ENCODE measurements around the gene ZNF281. TPM values are rescaled to one million over a fixed set of nuclear protein-coding genes. Genes with fewer than 3 reads are reported as not detected.

Gene ZNF281
- total and polyA plus RNA-seq, 2 experiments from 2014 or later: 40.3 to 45.2 TPM

DNA sequence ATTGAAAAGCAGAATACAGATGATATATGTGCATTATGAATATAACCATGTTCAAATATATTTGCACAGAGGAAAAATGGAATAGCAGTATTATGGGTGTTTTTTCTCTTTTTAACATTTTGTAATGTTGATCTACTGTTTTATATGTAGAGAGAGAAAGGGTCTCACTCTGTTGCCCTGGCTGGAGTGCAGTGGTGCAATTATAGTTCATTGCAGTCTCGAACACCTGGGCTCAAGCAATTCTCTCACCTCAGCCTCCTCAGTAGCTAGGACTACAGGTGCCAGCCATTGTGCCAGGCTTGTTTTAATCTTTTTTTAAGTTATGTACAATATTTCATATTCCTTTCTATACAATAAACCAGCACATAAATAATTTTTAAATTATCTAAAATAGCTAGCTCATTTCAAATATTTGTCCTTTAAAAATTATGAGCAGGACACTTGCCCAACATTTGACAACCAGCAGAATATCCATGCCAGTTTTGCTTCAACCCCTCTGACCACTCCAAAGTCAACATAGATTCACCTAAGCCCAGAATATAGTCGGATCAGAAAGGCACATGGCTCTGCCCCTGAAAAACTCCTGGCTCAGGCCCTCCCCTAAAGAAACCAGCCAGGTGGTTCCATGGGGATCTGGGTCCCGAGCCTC, 29.8 kb downstream of the ZNF281 start:
- DNase-seq: no peak
- no peak overlapping the region for H3K4me3 ChIP-seq
- 80% methylated on average over 3 of the region's 3 CpGs for WGBS, 2 experiments (ENCODE audit: low coverage in 1 of 2, low lambda C conversion rate in 2 of 2, missing lambda C conversion rate in 2 of 2)
- no peaks in the 10 kb centered on the region for H3K79me2 ChIP-seq (ENCODE audit: insufficient read depth)
- no peaks in the 10 kb centered on the region for H4K20me1 ChIP-seq (ENCODE audit: insufficient read depth)
- peak overlapping the region; percentile 51 for H3K27ac ChIP-seq
- H2AFZ ChIP-seq: no peak overlapping the region
- in situ Hi-C loops (cut with MboI): no loop called here
- peak overlapping the region; percentile 61 for H3K4me2 ChIP-seq (ENCODE audit: unreplicated experiment)
- TF ChIP-seq EZH2phosphoT487 (IDR thresholded peaks at IDR 0.05; ENCODE audit: insufficient read depth, low read depth) (no peak), EZH2 (IDR thresholded peaks at IDR 0.05; ENCODE audit: insufficient read depth, poor library complexity, severe bottlenecking) (no peak)
- H3K9me2 ChIP-seq (ENCODE audit: insufficient read depth): no peaks in the 10 kb centered on the region
- H3K9me3 ChIP-seq (ENCODE audit: low read depth): no peaks in the 10 kb centered on the region
- H3F3A ChIP-seq (ENCODE audit: insufficient read depth): peaks cover 55% of the 10 kb centered on the region
- H3K36me3 ChIP-seq (ENCODE audit: low read depth): no peaks in the 10 kb centered on the region
- peaks cover 44% of the 10 kb centered on the region for H3K4me1 ChIP-seq (ENCODE audit: insufficient read depth)
- H3K9ac ChIP-seq: no peak overlapping the region
- no peaks in the 10 kb centered on the region for H3K27me3 ChIP-seq (replicated peaks; ENCODE audit: insufficient read depth)

DNA sequence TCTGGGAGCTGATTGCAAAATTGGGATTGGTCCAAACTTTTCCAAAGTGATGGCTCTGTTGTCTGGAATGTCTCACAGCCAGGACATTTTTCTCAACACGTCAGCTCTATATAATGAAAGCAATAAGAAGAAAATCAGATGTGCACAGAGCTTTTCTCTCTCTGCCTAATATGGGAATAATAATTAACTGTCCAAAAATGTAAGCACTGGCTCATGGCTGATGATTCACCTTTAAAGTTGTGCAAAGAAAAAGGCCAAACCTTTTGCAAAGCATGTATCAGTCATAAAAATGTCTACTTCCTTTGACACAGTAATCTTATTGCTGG, 30.4 kb downstream of the ZNF281 start:
- Histone ChIP-seq H3K79me2 (ENCODE audit: insufficient read depth) (no peaks in the 10 kb centered on the region), H3K9ac (no peak overlapping the region), H4K20me1 (ENCODE audit: insufficient read depth) (no peaks in the 10 kb centered on the region), H3K4me2 (ENCODE audit: unreplicated experiment) (peak overlapping the region; percentile 61), H3K9me2 (ENCODE audit: insufficient read depth) (no peaks in the 10 kb centered on the region), H3K9me3 (ENCODE audit: low read depth) (no peaks in the 10 kb centered on the region), H3K4me1 (ENCODE audit: insufficient read depth) (peaks cover 51% of the 10 kb centered on the region), H3K27ac (peak overlapping the region; percentile 64), H3F3A (ENCODE audit: insufficient read depth) (peaks cover 61% of the 10 kb centered on the region), H3K4me3 (no peak overlapping the region), H3K27me3 (replicated peaks; ENCODE audit: insufficient read depth) (no peaks in the 10 kb centered on the region), H3K36me3 (ENCODE audit: low read depth) (no peaks in the 10 kb centered on the region), H2AFZ (no peak overlapping the region)
- 0 to 3% methylated on average over 1 of the region's 1 CpG for WGBS, 2 experiments (ENCODE audit: low coverage in 1 of 2, low lambda C conversion rate in 2 of 2, missing lambda C conversion rate in 2 of 2)
- in situ Hi-C loops (cut with MboI): no loop called here
- peak; percentile 91 for DNase-seq
- no peak for TF ChIP-seq EZH2 (IDR thresholded peaks at IDR 0.05; ENCODE audit: insufficient read depth, poor library complexity, severe bottlenecking)
- 0 out of 2 replicates have a peak, but pooled peaks have one; percentile 37 for TF ChIP-seq EZH2phosphoT487 (IDR thresholded peaks at IDR 0.05; ENCODE audit: insufficient read depth, low read depth)

DNA sequence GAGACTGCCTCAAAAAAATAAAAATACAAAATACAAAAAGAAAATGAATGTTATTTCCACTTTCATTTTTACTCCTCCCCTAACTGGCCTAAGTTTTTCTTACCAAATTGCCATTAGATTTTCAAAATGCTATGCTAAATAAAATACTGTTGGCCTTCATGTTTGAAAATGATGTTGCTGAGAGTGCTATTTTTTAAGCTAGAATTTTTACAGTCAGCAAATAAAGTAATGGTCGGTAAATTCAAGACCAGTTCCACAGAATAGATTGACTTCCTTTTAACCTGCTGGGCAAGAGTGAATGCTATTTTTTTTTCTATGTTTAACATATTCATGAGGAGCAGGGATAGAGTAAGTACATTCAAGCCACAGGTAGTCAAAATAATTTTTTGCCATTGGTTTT, 31.7 kb downstream of the ZNF281 start:
- WGBS, 2 experiments (ENCODE audit: low coverage in 1 of 2, low lambda C conversion rate in 2 of 2, missing lambda C conversion rate in 2 of 2): 98 to 100% methylated on average over 1 of the region's 1 CpG
- no peak overlapping the region for H3K9ac ChIP-seq
- H3K9me2 ChIP-seq (ENCODE audit: insufficient read depth): no peaks in the 10 kb centered on the region
- H3K9me3 ChIP-seq (ENCODE audit: low read depth): no peaks in the 10 kb centered on the region
- no peak overlapping the region for H3K4me3 ChIP-seq
- no peaks in the 10 kb centered on the region for H3K27me3 ChIP-seq (replicated peaks; ENCODE audit: insufficient read depth)
- peaks cover 5% of the 10 kb centered on the region for H3K79me2 ChIP-seq (ENCODE audit: insufficient read depth)
- H3K4me2 ChIP-seq (ENCODE audit: unreplicated experiment): no peak overlapping the region
- no peak overlapping the region for H2AFZ ChIP-seq
- in situ Hi-C loops (cut with MboI): no loop called here
- H3K27ac ChIP-seq: peak overlapping the region; percentile 64; the same call in 1 of the 2 replicates
- H3K36me3 ChIP-seq (ENCODE audit: low read depth): no peaks in the 10 kb centered on the region
- H3F3A ChIP-seq (ENCODE audit: insufficient read depth): peaks cover 74% of the 10 kb centered on the region
- no peak for DNase-seq
- TF ChIP-seq EZH2phosphoT487 (IDR thresholded peaks at IDR 0.05; ENCODE audit: insufficient read depth, low read depth) (no peak), EZH2 (IDR thresholded peaks at IDR 0.05; ENCODE audit: insufficient read depth, poor library complexity, severe bottlenecking) (no peak)
- H4K20me1 ChIP-seq (ENCODE audit: insufficient read depth): no peaks in the 10 kb centered on the region
- H3K4me1 ChIP-seq (ENCODE audit: insufficient read depth): peaks cover 64% of the 10 kb centered on the region

DNA sequence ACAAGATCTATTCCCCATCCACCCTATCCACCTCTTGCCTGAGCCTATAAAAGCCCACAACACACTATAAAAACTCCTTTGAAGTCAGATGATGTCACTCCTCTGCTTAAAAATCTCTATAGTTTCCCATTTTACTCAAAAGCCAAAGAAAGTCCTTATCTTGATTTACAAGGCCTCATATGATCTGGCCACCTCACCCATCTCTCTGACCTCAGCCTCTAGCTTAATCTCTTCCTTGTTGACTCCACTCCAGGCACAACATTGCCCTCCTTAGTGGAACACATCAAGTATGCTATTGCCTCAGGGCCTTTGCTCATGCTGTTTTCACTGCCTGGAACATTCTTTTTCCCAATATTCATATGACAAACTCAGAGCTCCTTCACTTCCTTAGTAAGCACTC, 33.3 kb downstream of the ZNF281 start:
- Histone ChIP-seq H3K4me2 (ENCODE audit: unreplicated experiment) (no peak overlapping the region), H3K4me1 (ENCODE audit: insufficient read depth) (peaks cover 78% of the 10 kb centered on the region), H2AFZ (no peak overlapping the region), H3F3A (ENCODE audit: insufficient read depth) (peaks cover 86% of the 10 kb centered on the region), H3K9ac (no peak overlapping the region), H3K9me2 (ENCODE audit: insufficient read depth) (no peaks in the 10 kb centered on the region), H3K27me3 (replicated peaks; ENCODE audit: insufficient read depth) (no peaks in the 10 kb centered on the region), H3K4me3 (no peak overlapping the region), H3K9me3 (ENCODE audit: low read depth) (no peaks in the 10 kb centered on the region), H4K20me1 (ENCODE audit: insufficient read depth) (no peaks in the 10 kb centered on the region), H3K79me2 (ENCODE audit: insufficient read depth) (peaks cover 5% of the 10 kb centered on the region), H3K36me3 (ENCODE audit: low read depth) (no peaks in the 10 kb centered on the region), H3K27ac (peak overlapping the region; percentile 9; the same call in 1 of the 2 replicates)
- peak; percentile 34 for DNase-seq
- in situ Hi-C loops (cut with MboI): no loop called here
- TF ChIP-seq EZH2phosphoT487 (IDR thresholded peaks at IDR 0.05; ENCODE audit: insufficient read depth, low read depth): no peak
- no peak for TF ChIP-seq EZH2 (IDR thresholded peaks at IDR 0.05; ENCODE audit: insufficient read depth, poor library complexity, severe bottlenecking)
